ENCODE data around the gene NSFL1C. TPM values are rescaled to one million over a fixed set of nuclear protein-coding genes. Genes with fewer than 3 reads are reported as not detected.
A peak's percentile ranks its signal among the peaks of the same experiment; 100 is the strongest.

Gene NSFL1C
- total and polyA plus RNA-seq, 2 experiments from 2014 or later, result 46.2 to 102 TPM

GRCh38 chr20:1468117-1468624 lies 1.5 kb upstream of the NSFL1C start:
- no peak for DNase-seq (ENCODE audit: low read depth in 1 of 2, low spot score in 1 of 2)
- H3K36me3 ChIP-seq, result no peaks in the 10 kb centered on the region
- no peak overlapping the region for H3K27ac ChIP-seq
- H3K27me3 ChIP-seq, result no peaks in the 10 kb centered on the region
- H3K4me1 ChIP-seq (ENCODE audit: low read depth), result peaks cover 3% of the 10 kb centered on the region
- TF ChIP-seq, protein P1, sequence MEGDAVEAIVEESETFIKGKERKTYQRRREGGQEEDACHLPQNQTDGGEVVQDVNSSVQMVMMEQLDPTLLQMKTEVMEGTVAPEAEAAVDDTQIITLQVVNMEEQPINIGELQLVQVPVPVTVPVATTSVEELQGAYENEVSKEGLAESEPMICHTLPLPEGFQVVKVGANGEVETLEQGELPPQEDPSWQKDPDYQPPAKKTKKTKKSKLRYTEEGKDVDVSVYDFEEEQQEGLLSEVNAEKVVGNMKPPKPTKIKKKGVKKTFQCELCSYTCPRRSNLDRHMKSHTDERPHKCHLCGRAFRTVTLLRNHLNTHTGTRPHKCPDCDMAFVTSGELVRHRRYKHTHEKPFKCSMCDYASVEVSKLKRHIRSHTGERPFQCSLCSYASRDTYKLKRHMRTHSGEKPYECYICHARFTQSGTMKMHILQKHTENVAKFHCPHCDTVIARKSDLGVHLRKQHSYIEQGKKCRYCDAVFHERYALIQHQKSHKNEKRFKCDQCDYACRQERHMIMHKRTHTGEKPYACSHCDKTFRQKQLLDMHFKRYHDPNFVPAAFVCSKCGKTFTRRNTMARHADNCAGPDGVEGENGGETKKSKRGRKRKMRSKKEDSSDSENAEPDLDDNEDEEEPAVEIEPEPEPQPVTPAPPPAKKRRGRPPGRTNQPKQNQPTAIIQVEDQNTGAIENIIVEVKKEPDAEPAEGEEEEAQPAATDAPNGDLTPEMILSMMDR (IDR thresholded peaks at IDR 0.05; ENCODE audit: low read depth, low read length), result no peak
- H3K4me3 ChIP-seq, result no peak overlapping the region
- H3K9me3 ChIP-seq (ENCODE audit: low read depth), result no peaks in the 10 kb centered on the region

DNA sequence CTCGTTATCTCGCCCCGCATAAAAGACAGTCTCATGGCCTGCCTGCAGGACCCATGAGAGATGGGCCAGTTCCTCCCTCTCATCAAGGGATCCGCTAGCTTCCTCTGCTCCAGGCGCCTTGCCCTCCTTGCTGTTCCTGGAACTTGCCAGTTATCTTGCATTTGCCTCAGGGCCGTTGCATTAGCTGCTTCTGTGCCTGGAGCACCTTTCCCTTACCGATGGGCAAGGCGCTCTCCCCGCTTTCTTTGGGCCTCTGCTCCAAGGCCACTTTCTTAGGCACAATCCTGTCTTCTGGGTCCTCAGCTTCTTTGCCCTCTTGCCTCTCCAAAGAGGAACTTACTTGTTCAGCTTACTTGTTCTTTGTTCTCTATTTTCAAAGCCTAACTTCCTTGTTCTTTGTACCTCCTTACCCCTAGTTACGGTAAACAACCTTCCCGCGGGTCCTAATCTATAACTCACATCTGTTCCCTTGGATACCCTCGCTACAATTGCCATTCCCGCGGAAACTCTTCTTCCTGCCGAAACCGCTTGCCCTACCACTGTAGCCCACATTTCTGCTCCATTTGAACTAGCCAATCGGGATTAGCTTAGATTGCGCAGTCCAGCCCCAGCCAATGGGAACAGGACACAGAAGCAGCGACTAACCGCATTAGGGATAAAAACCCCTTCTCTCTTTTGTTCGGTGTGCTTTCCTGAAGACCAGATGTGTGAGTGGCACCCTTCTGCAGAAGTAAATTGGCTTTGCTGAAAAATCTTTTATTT lies 887 bp upstream of the NSFL1C start:
- no peak overlapping the region for H3K4me3 ChIP-seq
- H3K36me3 ChIP-seq, result no peaks in the 10 kb centered on the region
- TF ChIP-seq, protein P1 (IDR thresholded peaks at IDR 0.05; ENCODE audit: low read depth, low read length), result no peak
- peaks cover 3% of the 10 kb centered on the region for H3K4me1 ChIP-seq (ENCODE audit: low read depth)
- no peaks in the 10 kb centered on the region for H3K27me3 ChIP-seq
- H3K27ac ChIP-seq, result no peak overlapping the region
- no peak for DNase-seq (ENCODE audit: low read depth in 1 of 2, low spot score in 1 of 2)
- H3K9me3 ChIP-seq (ENCODE audit: low read depth), result no peaks in the 10 kb centered on the region

DNA sequence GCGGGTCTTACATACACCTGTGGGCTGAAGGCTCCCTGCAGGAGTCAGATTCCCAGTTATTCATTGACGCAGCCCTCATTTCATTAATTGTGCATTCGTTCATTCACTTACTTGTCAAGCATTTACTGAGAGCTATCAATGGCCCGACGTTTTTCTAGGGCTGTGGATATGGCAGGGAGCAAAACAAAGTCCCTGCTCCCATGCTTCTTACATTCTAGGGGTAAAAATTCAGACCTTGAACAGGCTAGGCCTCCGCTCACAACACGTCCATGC lies 369 bp upstream of the NSFL1C start:
- Histone ChIP-seq H3K27me3 (no peaks in the 10 kb centered on the region), H3K27ac (no peak overlapping the region), H3K36me3 (no peaks in the 10 kb centered on the region), H3K9me3 (ENCODE audit: low read depth) (no peaks in the 10 kb centered on the region), H3K4me1 (ENCODE audit: low read depth) (peaks cover 3% of the 10 kb centered on the region), H3K4me3 (no peak overlapping the region)
- DNase-seq (ENCODE audit: low read depth in 1 of 2, low spot score in 1 of 2), result no peak
- TF ChIP-seq, protein P1 (IDR thresholded peaks at IDR 0.05; ENCODE audit: low read depth, low read length), result no peak

GRCh38 chr20:1465470-1466210 lies 1.0 kb downstream of the NSFL1C start:
- no peaks in the 10 kb centered on the region for H3K27me3 ChIP-seq
- DNase-seq (ENCODE audit: low read depth in 1 of 2, low spot score in 1 of 2), result no peak

DNA sequence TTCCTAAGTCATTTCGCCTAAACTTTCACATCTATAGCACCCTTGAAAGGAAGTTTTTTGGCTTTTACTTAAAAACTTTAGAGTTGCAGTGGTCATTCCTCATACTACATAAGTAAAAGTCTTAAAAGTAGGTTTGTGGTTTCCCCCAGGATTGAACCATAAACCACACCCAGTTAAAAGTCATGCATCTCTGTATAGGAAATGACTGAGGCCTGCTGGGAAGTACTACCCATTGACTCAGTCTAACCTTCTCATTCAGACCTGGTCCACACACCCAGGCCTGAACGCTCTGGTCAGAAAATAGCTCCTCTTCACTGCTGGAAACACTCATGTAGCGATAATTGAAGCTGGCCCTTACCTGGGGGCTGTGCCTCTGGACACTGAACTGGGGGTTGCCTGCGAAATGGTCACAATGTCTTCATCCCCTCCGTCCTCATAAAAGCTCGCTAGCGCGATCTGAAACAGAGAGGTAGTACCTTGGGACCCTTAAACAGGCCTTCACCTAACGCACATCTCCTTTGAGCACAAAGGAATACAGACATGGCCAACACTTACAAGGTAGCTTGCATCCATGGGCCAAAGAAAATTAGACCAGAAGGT lies 2.6 kb downstream of the NSFL1C start:
- Histone ChIP-seq H3K4me1 (ENCODE audit: low read depth) (peaks cover 3% of the 10 kb centered on the region), H3K4me3 (no peak overlapping the region), H3K27ac (no peak overlapping the region), H3K9me3 (ENCODE audit: low read depth) (no peaks in the 10 kb centered on the region), H3K36me3 (peaks cover 11% of the 10 kb centered on the region), H3K27me3 (no peaks in the 10 kb centered on the region)
- TF ChIP-seq, protein P1 (IDR thresholded peaks at IDR 0.05; ENCODE audit: low read depth, low read length), result no peak
- DNase-seq (ENCODE audit: low read depth in 1 of 2, low spot score in 1 of 2), result no peak

More at GRCh38 chr20:1465470-1466210, 1.0 kb downstream of the NSFL1C start:
- Histone ChIP-seq H3K9me3 (ENCODE audit: low read depth) (no peaks in the 10 kb centered on the region), H3K27ac (peak overlapping the region; percentile 90), H3K36me3 (peaks cover 4% of the 10 kb centered on the region), H3K4me1 (ENCODE audit: low read depth) (peaks cover 3% of the 10 kb centered on the region), H3K4me3 (peak overlapping the region; percentile 79)
- TF ChIP-seq, protein P1 (IDR thresholded peaks at IDR 0.05; ENCODE audit: low read depth, low read length), result no peak

All from cardiac muscle cell (in vitro differentiated cells and primary cell).